Measurements from ENCODE around the gene NOL7. TPM values are rescaled to one million over a fixed set of nuclear protein-coding genes. Genes with fewer than 3 reads are reported as not detected.

The NOL7 gene
- total and polyA plus RNA-seq, 2 of the 4 experiments (the other 2 are of a cell fraction), result 21.3 to 34.5 TPM

- Histone ChIP-seq H3K4me1 (ENCODE audit: control insufficient read depth, insufficient read depth, low read length) (no peaks in the 10 kb centered on the region), H3K18ac (ENCODE audit: low read depth, low read length) (no peak overlapping the region), H2BK20ac (ENCODE audit: low read depth, low read length) (no peak overlapping the region), H4K20me1 (ENCODE audit: insufficient read depth, low read length) (no peaks in the 10 kb centered on the region), H3K9ac (ENCODE audit: low read depth, low read length) (no peak overlapping the region), H3K23ac (ENCODE audit: low read depth, low read length) (no peak overlapping the region), H2AFZ (replicated peaks; ENCODE audit: low read length, poor library complexity) (no peak overlapping the region), H2BK120ac (ENCODE audit: low read depth, low read length) (no peak overlapping the region), H2BK15ac (ENCODE audit: low read depth, low read length) (no peak overlapping the region), H4K91ac (ENCODE audit: insufficient read depth, low read depth, low read length) (no peak overlapping the region), H3K9me1 (ENCODE audit: insufficient read depth, low read length) (no peaks in the 10 kb centered on the region), H3K4me3 (ENCODE audit: insufficient read depth, low read depth, low read length) (no peak overlapping the region), H4K5ac (ENCODE audit: low read depth, low read length) (no peak overlapping the region), H3K36me3 (ENCODE audit: control insufficient read depth, insufficient read depth, low read length) (peaks cover 13% of the 10 kb centered on the region), H3K56ac (ENCODE audit: extremely low read depth, insufficient read depth, low read length) (no peak overlapping the region), H3K9me3 (ENCODE audit: control insufficient read depth, insufficient read depth, low read length) (no peaks in the 10 kb centered on the region), H2BK5ac (ENCODE audit: low read depth, low read length, poor library complexity, severe bottlenecking) (no peak overlapping the region), H3K4ac (ENCODE audit: low read depth, low read length) (no peak overlapping the region), H2AK5ac (ENCODE audit: low read depth, low read length) (no peak overlapping the region), H4K8ac (ENCODE audit: low read depth in 2 of 2, low read length in 2 of 2) (no peak overlapping the region), H3K4me2 (ENCODE audit: low read depth, low read length) (no peak overlapping the region), H3K14ac (replicated peaks; ENCODE audit: low read depth, low read length) (no peak overlapping the region), H2AK9ac (replicated peaks; ENCODE audit: low read depth, low read length, poor library complexity) (no peak overlapping the region), H3K79me1 (ENCODE audit: low read depth in 1 of 2, low read length in 2 of 2) (peaks cover 3% of the 10 kb centered on the region in 2 experiments; a peak in 2 of 4 replicates), H3K27ac (ENCODE audit: insufficient read depth, low read length) (no peak overlapping the region), H3K27me3 (ENCODE audit: control insufficient read depth, insufficient read depth, low read length) (no peaks in the 10 kb centered on the region)
- TF ChIP-seq USF2 (IDR thresholded peaks at IDR 0.05; ENCODE audit: low read depth, low read length) (no peak), RCOR1 (IDR thresholded peaks at IDR 0.05; ENCODE audit: insufficient replicate concordance, low read length) (no peak), MAFK (IDR thresholded peaks at IDR 0.05; ENCODE audit: low read depth, low read length) (no peak), CEBPB (IDR thresholded peaks at IDR 0.05; ENCODE audit: low read depth, low read length) (no peak), POLR2A (IDR thresholded peaks at IDR 0.05; ENCODE audit: low read depth, low read length) (no peak), RAD21 (IDR thresholded peaks at IDR 0.05; ENCODE audit: low read length) (no peak)
- ATAC-seq (ENCODE audit: low read depth) (no peak), DNase-seq (no peak)
- ChIA-PET CTCF (interaction anchor here (0.6 kb wide), 1 partner anchor 474 kb away, joined by 3 read pairs; no protein-coding TSS in a partner anchor), POLR2A (ENCODE audit: unreplicated experiment) (no interaction called here)
- in situ Hi-C loops (cut with MboI; ENCODE audit: low sequenced_read_pairs) (no loop called here), dilution Hi-C loops (cut with HindIII; ENCODE audit: low sequenced_read_pairs, unreplicated experiment) (no loop called here), intact Hi-C loops (cut with micrococcal nuclease) (loop anchor here (5.0 kb wide), 1 partner anchor 34 kb away; no protein-coding TSS in a partner anchor)
- WGBS, 2 experiments (ENCODE audit: extremely low coverage in 2 of 2, insufficient read length in 1 of 2), result no CpG with 5 or more reads among the region's 2 CpGs
- BruUV-seq (replicated peaks), result no TSS peak
Observed at GRCh38 chr6:13633343-13633742, 18.2 kb downstream of the NOL7 start.

Measured in IMR-90 (cell line).